HepG2 (cell line): ENCODE results near the gene CTNNA1. TPM values are rescaled to one million over a fixed set of nuclear protein-coding genes. Genes with fewer than 3 reads are reported as not detected.

Experiments
- ATAC-seq: fragments of 200-7000 bp; cut with Tn5 transposase; 3 replicates; pipeline ENCODE4 v1.9.1; 2020; ENCODE audit warnings: mild to moderate bottlenecking, moderate library complexity
- BruUV-seq: library from RNA; stranded (reverse); fragments of 400-500 nt; replicated peaks from 2 replicates; lab custom pipeline; 2021; lab: Mats Ljungman, UMichigan
- CTCF ChIA-PET: fragments of 300-600 bp; formaldehyde crosslinking; extraction: SDS; loops from one replicate; lab custom pipeline; 2021; ENCODE audit warnings: low total read pairs, inconsistent platforms, low intra/inter-chr PET ratio; lab: Yijun Ruan, JAX
- POLR2A ChIA-PET: fragments of 350-600 bp; sonication (Branson Sonifier 250); formaldehyde crosslinking; loops from one replicate; lab custom pipeline; 2020; ENCODE audit warnings: antibody characterized with exemption, inconsistent platforms; lab: Yijun Ruan, JAX
- DNase-seq: peaks from one replicate; pipeline ENCODE4 v3.0.0-alpha.2; 2015; ENCODE audit warnings: low spot score
- FAIRE-seq: peaks from 3 replicates; lab custom pipeline; 2011; peaks lifted over from hg19 to GRCh38; lab: Jason Lieb, UNC
- H2AFZ ChIP-seq: one replicate; pipeline ENCODE4 v1.6.1; 2011; ENCODE audit warnings: low read length, inconsistent platforms
- H3K27ac ChIP-seq: fragments of 300-600 bp; 3 replicates; pipeline ENCODE4 v1.8.0; 2011; ENCODE audit warnings: mixed run types, mild to moderate bottlenecking, mixed read lengths, low read length, inconsistent platforms; ENCODE audit not compliant: insufficient read depth; ENCODE audit errors: extremely low read length
- H3K27me3 ChIP-seq, 2 experiments: fragments of 200-600 bp in 1 of 2; 2 replicates in 1 of 2; 3 replicates in 1 of 2; pipeline versions ENCODE4 v1.6.0 to v1.8.0; 2011; ENCODE audit warnings: low read length in 2 of 2, mild to moderate bottlenecking in 2 of 2, moderate library complexity in 2 of 2, inconsistent platforms in 1 of 2; ENCODE audit not compliant: insufficient read depth in 2 of 2, control insufficient read depth in 1 of 2
- H3K36me3 ChIP-seq, 2 experiments: fragments of 200-600 bp in 1 of 2; replicated peaks in 1 of 2; 2 replicates in 1 of 2; 3 replicates in 1 of 2; pipeline versions ENCODE4 v1.5.1 to v1.8.0; 2011; ENCODE audit warnings: low read length in 2 of 2, inconsistent platforms in 1 of 2; ENCODE audit not compliant: insufficient read depth in 2 of 2, control insufficient read depth in 1 of 2
- H3K4me1 ChIP-seq: 2 replicates; pipeline ENCODE4 v1.5.1; 2012; ENCODE audit warnings: low read length, inconsistent platforms; ENCODE audit not compliant: insufficient read depth
- H3K4me2 ChIP-seq: 2 replicates; pipeline ENCODE4 v1.6.0; 2011; ENCODE audit warnings: low read depth, low read length, inconsistent platforms
- H3K4me3 ChIP-seq, 3 experiments: fragments of 200-600 bp in 1 of 3; sonication (generic), shearing (Covaris generic) in 1 of 3; replicated peaks in 1 of 3; 2 replicates each; pipeline ENCODE4 v1.5.1; 2011 to 2016; ENCODE audit warnings: low read length in 3 of 3, inconsistent platforms in 2 of 3, low read depth in 2 of 3, mild to moderate bottlenecking in 2 of 3, control low read depth in 1 of 3, mixed read lengths in 1 of 3; ENCODE audit not compliant: insufficient read depth in 1 of 3
- H3K79me2 ChIP-seq: one replicate; pipeline ENCODE4 v1.6.1; 2011; ENCODE audit warnings: low read length, inconsistent platforms; ENCODE audit not compliant: insufficient read depth
- H3K9ac ChIP-seq: 2 replicates; pipeline ENCODE4 v1.6.0; 2011; ENCODE audit warnings: mild to moderate bottlenecking, low read depth, low read length, inconsistent platforms; ENCODE audit not compliant: insufficient read depth
- H3K9me3 ChIP-seq: 2 replicates; pipeline ENCODE4 v1.5.1; 2012; ENCODE audit warnings: mild to moderate bottlenecking, low read length
- H4K20me1 ChIP-seq: 2 replicates; pipeline ENCODE4 v1.6.0; 2011; ENCODE audit warnings: inconsistent platforms, mild to moderate bottlenecking, low read length, moderate library complexity; ENCODE audit not compliant: insufficient read depth
- BORCS8-MEF2B ChIP-seq: sonication (generic); formaldehyde crosslinking; IDR thresholded peaks from 2 replicates; pipeline ENCODE4 v1.8.0; 2022; ENCODE audit warnings: mild to moderate bottlenecking, missing genetic modification reagents
- CBX5 ChIP-seq: sonication (generic); formaldehyde crosslinking; IDR thresholded peaks from 2 replicates; pipeline ENCODE4 v1.4.0; 2020; ENCODE audit warnings: missing genetic modification reagents, borderline replicate concordance
- RBFOX2 ChIP-seq: fragments of 200-400 bp; formaldehyde crosslinking; IDR thresholded peaks from 2 replicates; pipeline ENCODE4 v1.6.1; 2017; ENCODE audit warnings: low read depth, mild to moderate bottlenecking, low read length
- RBM22 ChIP-seq: fragments of 200-400 bp; formaldehyde crosslinking; optimal IDR thresholded peaks from 2 replicates; pipeline ENCODE3; 2017; ENCODE audit warnings: mild to moderate bottlenecking, low read length, moderate library complexity
- ZNF674 ChIP-seq: sonication (generic); formaldehyde crosslinking; IDR thresholded peaks from 2 replicates; pipeline ENCODE4 v1.5.0; 2020; ENCODE audit warnings: low read depth, mild to moderate bottlenecking, missing genetic modification reagents
- ZNF850 ChIP-seq: sonication (generic); formaldehyde crosslinking; conservative IDR thresholded peaks from 2 replicates; pipeline ENCODE4 v1.9.0; 2021; ENCODE audit warnings: mild to moderate bottlenecking, missing genetic modification reagents
- WGBS: methylation state at CpG from one replicate; pipeline ENCODE4 v1.1.6; 2017; ENCODE audit warnings: low lambda C conversion rate; 5-methylcytosine and 5-hydroxymethylcytosine counted together
- in situ Hi-C: cut with HindIII; loops from 2 replicates; pipeline ENCODE4 v1.10.0; 2017; ENCODE audit warnings: low pct_unique_long_range_greater_than_20kb; ENCODE audit not compliant: extremely low pct_ligation_motif_present
- intact Hi-C: fragments of 100-400 bp; cut with micrococcal nuclease; formaldehyde crosslinking; loops from one replicate; pipeline ENCODE4 v1.10.0; 2022; ENCODE audit not compliant: unreplicated experiment
- polyA plus RNA-seq, 8 experiments: library from polyadenylated mRNA; depleted of rRNA in 3 of 8; stranded (reverse) in 7 of 8; unstranded in 1 of 8; fragments of >200 nt; fragmentation: Illumina TruSeq in 4 of 8; extraction: Trizol in 4 of 8; gene quantifications; 2 replicates each; pipeline versions ENCODE4 v1.2.1 to v1.2.3, GENCODE V29; 2011 to 2016; ENCODE audit warnings: low read depth in 4 of 8, missing spikeins in 1 of 8, mixed read lengths in 1 of 8; ENCODE audit not compliant: insufficient read depth in 1 of 8
- total RNA-seq, 5 experiments: library from RNA; depleted of rRNA; stranded (reverse); fragments of >200 nt; fragmentation: Illumina TruSeq; extraction: Trizol; gene quantifications; 2 replicates each; pipeline ENCODE4 v1.2.3, GENCODE V29; 2016; ENCODE audit warnings: low read depth in 1 of 5
- TF ChIP-seq, protein P1 (sequence below): sonication (generic); formaldehyde crosslinking; IDR thresholded peaks from 2 replicates; pipeline ENCODE4 v1.9.0; 2021; ENCODE audit warnings: missing genetic modification reagents, borderline replicate concordance
- TF ChIP-seq, protein P2 (sequence below): sonication (generic); formaldehyde crosslinking; IDR thresholded peaks from 2 replicates; pipeline ENCODE4 v1.5.1; 2020; ENCODE audit warnings: missing genetic modification reagents, mild to moderate bottlenecking, borderline replicate concordance

CTNNA1 gene
- total and polyA plus RNA-seq, 2 of the 13 experiments (the other 11 are each of a cell fraction or from before 2014, with no cell fraction given): 66.8 to 162 TPM

DNA sequence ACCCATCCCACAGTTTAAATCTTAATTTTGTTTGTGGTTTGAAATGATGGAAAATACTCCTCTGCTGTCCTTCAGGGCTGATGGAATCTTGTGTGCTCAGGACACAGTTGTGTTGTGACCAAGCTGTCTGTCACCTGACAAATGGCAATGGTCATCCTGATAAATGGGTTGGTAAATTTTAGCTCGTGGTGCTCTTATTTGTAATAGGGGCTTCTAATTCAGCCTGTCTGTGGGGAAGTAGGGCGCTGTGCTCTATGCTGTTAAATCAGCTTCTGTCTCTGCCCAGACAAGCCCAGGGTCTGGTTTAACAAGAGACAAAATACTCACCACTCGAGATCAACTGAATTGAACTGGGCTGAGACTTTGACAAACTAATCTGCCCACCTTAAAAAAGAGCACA, 117.4 kb downstream of the CTNNA1 start:
- no peaks in the 10 kb centered on the region for H3K27me3 ChIP-seq
- BruUV-seq: no TSS peak
- ChIA-PET POLR2A (no interaction called here), CTCF (no interaction called here)
- TF ChIP-seq, protein P1, sequence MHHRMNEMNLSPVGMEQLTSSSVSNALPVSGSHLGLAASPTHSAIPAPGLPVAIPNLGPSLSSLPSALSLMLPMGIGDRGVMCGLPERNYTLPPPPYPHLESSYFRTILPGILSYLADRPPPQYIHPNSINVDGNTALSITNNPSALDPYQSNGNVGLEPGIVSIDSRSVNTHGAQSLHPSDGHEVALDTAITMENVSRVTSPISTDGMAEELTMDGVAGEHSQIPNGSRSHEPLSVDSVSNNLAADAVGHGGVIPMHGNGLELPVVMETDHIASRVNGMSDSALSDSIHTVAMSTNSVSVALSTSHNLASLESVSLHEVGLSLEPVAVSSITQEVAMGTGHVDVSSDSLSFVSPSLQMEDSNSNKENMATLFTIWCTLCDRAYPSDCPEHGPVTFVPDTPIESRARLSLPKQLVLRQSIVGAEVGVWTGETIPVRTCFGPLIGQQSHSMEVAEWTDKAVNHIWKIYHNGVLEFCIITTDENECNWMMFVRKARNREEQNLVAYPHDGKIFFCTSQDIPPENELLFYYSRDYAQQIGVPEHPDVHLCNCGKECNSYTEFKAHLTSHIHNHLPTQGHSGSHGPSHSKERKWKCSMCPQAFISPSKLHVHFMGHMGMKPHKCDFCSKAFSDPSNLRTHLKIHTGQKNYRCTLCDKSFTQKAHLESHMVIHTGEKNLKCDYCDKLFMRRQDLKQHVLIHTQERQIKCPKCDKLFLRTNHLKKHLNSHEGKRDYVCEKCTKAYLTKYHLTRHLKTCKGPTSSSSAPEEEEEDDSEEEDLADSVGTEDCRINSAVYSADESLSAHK: no peak
- TF ChIP-seq ZNF674 (CRISPR knock-in tag) (no peak), BORCS8-MEF2B (CRISPR knock-in tag) (no peak), RBFOX2 (no peak), ZNF850 (CRISPR knock-in tag) (no peak), RBM22 (no peak), CBX5 (CRISPR knock-in tag) (no peak)
- TF ChIP-seq, protein P2, sequence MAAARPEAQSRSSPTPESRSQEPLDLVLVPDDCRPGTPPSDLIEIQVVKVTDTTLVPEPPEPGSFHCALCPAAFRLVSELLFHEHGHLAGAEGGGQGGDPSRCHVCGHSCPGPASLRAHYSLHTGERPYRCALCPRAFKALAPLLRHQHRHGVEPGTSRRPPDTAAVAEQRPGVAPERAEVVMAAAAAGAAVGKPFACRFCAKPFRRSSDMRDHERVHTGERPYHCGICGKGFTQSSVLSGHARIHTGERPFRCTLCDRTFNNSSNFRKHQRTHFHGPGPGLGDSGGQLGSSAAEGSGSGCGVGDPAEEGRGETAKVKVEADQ (CRISPR knock-in tag): no peak
- intact Hi-C loops: no loop called here
- H3K4me2 ChIP-seq: no peak overlapping the region
- no peak for DNase-seq
- in situ Hi-C loops: no loop called here
- no peak for ATAC-seq
- H3K9me3 ChIP-seq: no peaks in the 10 kb centered on the region
- no peak overlapping the region for H2AFZ ChIP-seq
- H3K4me3 ChIP-seq: no peak overlapping the region
- H3K36me3 ChIP-seq: 0 out of 5 replicates have a peak, but pooled peaks cover under 1 to 9% of the 10 kb centered on the region in 2 experiments
- 82% methylated on average over 3 of the region's 3 CpGs for WGBS
- no peak for FAIRE-seq
- no peak overlapping the region for H3K27ac ChIP-seq
- peaks cover 40% of the 10 kb centered on the region for H3K4me1 ChIP-seq
- peaks cover 73% of the 10 kb centered on the region for H4K20me1 ChIP-seq
- peaks cover 16% of the 10 kb centered on the region for H3K79me2 ChIP-seq
- no peak overlapping the region for H3K9ac ChIP-seq
